GM23338 (cell line): ENCODE data around the gene DMRT1. TPM values are rescaled to one million over a fixed set of nuclear protein-coding genes. Genes with fewer than 3 reads are reported as not detected.

Experiments used
- ATAC-seq: fragments of 200-7000 bp; cut with Tn5 transposase; 3 replicates; pipeline ENCODE4 v1.9.1; 2020
- DNase-seq: peaks from one replicate; pipeline ENCODE4 v3.0.0-alpha.2; 2015; ENCODE audit warnings: low spot score
- H2AFZ ChIP-seq: fragments of 200-600 bp; sonication (generic); 2 replicates; pipeline ENCODE4 v1.8.0; 2016; ENCODE audit warnings: antibody characterized with exemption, mild to moderate bottlenecking, moderate library complexity
- H3F3A ChIP-seq: fragments of 200-600 bp; sonication (generic); replicated peaks from 2 replicates; pipeline ENCODE4 v1.8.0; 2017; ENCODE audit warnings: antibody characterized with exemption, mixed run types, low read depth
- H3K27ac ChIP-seq: fragments of 200-600 bp; sonication (generic); 2 replicates; pipeline ENCODE4 v1.6.1; 2016; ENCODE audit warnings: low read depth
- H3K27me3 ChIP-seq: fragments of 200-600 bp; sonication (generic); 2 replicates; pipeline ENCODE4 v1.8.0; 2016; ENCODE audit warnings: mild to moderate bottlenecking, mixed run types, moderate library complexity; ENCODE audit not compliant: insufficient read depth
- H3K36me3 ChIP-seq: fragments of 200-600 bp; sonication (generic); 2 replicates; pipeline ENCODE4 v1.8.0; 2016; ENCODE audit warnings: mild to moderate bottlenecking; ENCODE audit not compliant: insufficient read depth
- H3K4me1 ChIP-seq: fragments of 200-600 bp; sonication (generic); 2 replicates; pipeline ENCODE4 v1.8.0; 2016; ENCODE audit warnings: mild to moderate bottlenecking, moderate library complexity; ENCODE audit not compliant: insufficient read depth
- H3K4me2 ChIP-seq: fragments of 200-600 bp; sonication (generic); 2 replicates; pipeline ENCODE4 v1.7.1; 2017; ENCODE audit warnings: mixed run types
- H3K4me3 ChIP-seq: fragments of 200-600 bp; sonication (generic); 2 replicates; pipeline ENCODE4 v1.6.1; 2016; ENCODE audit warnings: mixed run types
- H3K79me2 ChIP-seq: fragments of 200-600 bp; sonication (generic); replicated peaks from 2 replicates; pipeline ENCODE4 v1.8.0; 2017; ENCODE audit warnings: mild to moderate bottlenecking; ENCODE audit not compliant: insufficient read depth
- H3K9me2 ChIP-seq: fragments of 200-600 bp; sonication (generic); 2 replicates; pipeline ENCODE4 v1.8.0; 2017; ENCODE audit not compliant: insufficient read depth
- H4K20me1 ChIP-seq: fragments of 200-600 bp; sonication (generic); replicated peaks from 2 replicates; pipeline ENCODE4 v1.8.0; 2017; ENCODE audit warnings: mild to moderate bottlenecking; ENCODE audit not compliant: insufficient read depth
- H3K27ac Mint-ChIP-seq: 2 replicates; pipeline ENCODE4 v1.8.0; 2020; ENCODE audit warnings: inconsistent platforms, mild to moderate bottlenecking, moderate library complexity, mixed read lengths
- H3K27me3 Mint-ChIP-seq: 3 replicates; pipeline ENCODE4 v1.8.0; 2022; ENCODE audit warnings: low read depth, mild to moderate bottlenecking, moderate library complexity, mixed read lengths, inconsistent platforms; ENCODE audit not compliant: insufficient read depth, poor library complexity
- H3K36me3 Mint-ChIP-seq: 3 replicates; pipeline ENCODE4 v1.8.0; 2021; ENCODE audit warnings: low read depth, mild to moderate bottlenecking, inconsistent platforms, moderate library complexity, mixed read lengths
- H3K4me1 Mint-ChIP-seq: 3 replicates; pipeline ENCODE4 v1.8.0; 2020; ENCODE audit warnings: mild to moderate bottlenecking, inconsistent platforms, mixed read lengths
- H3K4me3 Mint-ChIP-seq: 3 replicates; pipeline ENCODE4 v1.8.0; 2021; ENCODE audit warnings: moderate library complexity, mild to moderate bottlenecking, inconsistent platforms, mixed read lengths
- H3K9me3 Mint-ChIP-seq: 3 replicates; pipeline ENCODE4 v1.8.0; 2020; ENCODE audit warnings: moderate library complexity, mild to moderate bottlenecking, inconsistent platforms, mixed read lengths
- EZH2 ChIP-seq: fragments of 200-600 bp; sonication (generic); IDR thresholded peaks from one replicate; pipeline ENCODE4 v1.8.0; 2017; ENCODE audit warnings: antibody characterized with exemption, mild to moderate bottlenecking, low read depth; ENCODE audit not compliant: unreplicated experiment
- JUNB ChIP-seq: IDR thresholded peaks from one replicate; pipeline ENCODE4 v1.6.1; 2016; ENCODE audit warnings: antibody characterized with exemption; ENCODE audit not compliant: unreplicated experiment
- NANOG ChIP-seq: IDR thresholded peaks from 2 replicates; pipeline ENCODE4 v1.6.1; 2016; ENCODE audit warnings: antibody characterized with exemption, borderline replicate concordance
- POLR2AphosphoS5 ChIP-seq: IDR thresholded peaks from 2 replicates; pipeline ENCODE4 v1.6.1; 2016; ENCODE audit warnings: antibody characterized with exemption, low read depth
- REST ChIP-seq: IDR thresholded peaks from one replicate; pipeline ENCODE4 v1.6.1; 2018; ENCODE audit warnings: antibody characterized with exemption; ENCODE audit not compliant: unreplicated experiment
- polyA plus RNA-seq: library from polyadenylated mRNA; unstranded; fragments of >200 nt; fragmentation: Nextera tagmentation; extraction: Ambion mirVana; gene quantifications from 2 replicates; pipeline ENCODE4 v1.2.1, GENCODE V29; 2016
- total RNA-seq: library from RNA; depleted of rRNA; stranded (reverse); fragments of >200 nt; shearing (Covaris generic); gene quantifications from 2 replicates; pipeline ENCODE4 v1.2.3, GENCODE V29; 2014
- TF ChIP-seq, protein P1 (sequence below), 2 experiments: fragments of 200-600 bp in 1 of 2; sonication (generic) in 1 of 2; conservative IDR thresholded peaks; 2 replicates each; pipeline versions ENCODE4 v1.5.1 to v1.6.1; 2016 to 2017; ENCODE audit warnings: antibody characterized with exemption in 2 of 2, low read depth in 2 of 2, mild to moderate bottlenecking in 2 of 2, moderate library complexity in 1 of 2

The DMRT1 gene
- total and polyA plus RNA-seq, 2 experiments from 2014 or later, result not detected

- no peak for TF ChIP-seq REST
- no peak for TF ChIP-seq JUNB
- TF ChIP-seq EZH2, result no peak
- TF ChIP-seq POLR2AphosphoS5, result no peak
- TF ChIP-seq NANOG, result no peak
Observed at GRCh38 chr9:980640-981039, 139.1 kb downstream of the DMRT1 start (continued).

DNA sequence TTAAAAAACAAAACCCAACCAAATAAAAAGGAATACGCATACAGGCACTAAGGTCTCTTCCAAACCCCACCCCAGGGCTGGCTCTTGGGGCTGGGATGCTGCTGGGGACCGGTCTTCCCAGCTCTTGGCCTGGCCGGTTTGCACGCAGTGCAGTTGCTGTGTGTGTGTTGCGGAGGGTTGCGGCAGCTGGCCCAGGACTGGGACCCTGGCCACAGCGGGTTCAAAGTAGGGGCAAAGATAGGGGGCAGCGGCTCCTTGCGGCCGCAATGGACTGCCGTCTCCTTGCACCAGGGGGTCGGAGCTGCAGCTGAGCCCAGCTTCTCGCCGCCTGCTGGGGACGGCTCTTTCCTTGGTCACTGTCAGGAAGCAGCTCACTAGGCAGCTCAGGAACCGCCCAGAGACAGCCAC lies 140.0 kb downstream of the DMRT1 start:
- H3K9me2 ChIP-seq, result no peaks in the 10 kb centered on the region
- no peaks in the 10 kb centered on the region for H3K36me3 ChIP-seq
- peaks cover 5% of the 10 kb centered on the region; the same call in 1 of the 2 replicates for H3F3A ChIP-seq
- H3K27ac Mint-ChIP-seq, result no peak overlapping the region
- H3K4me1 ChIP-seq, result peaks cover 19% of the 10 kb centered on the region
- peaks cover 98% of the 10 kb centered on the region for H3K27me3 ChIP-seq
- peak overlapping the region; percentile 40 for H3K4me3 ChIP-seq
- H2AFZ ChIP-seq, result no peak overlapping the region
- ATAC-seq (peak; percentile 47), DNase-seq (peak; percentile 72)
- H3K4me2 ChIP-seq, result peak overlapping the region; percentile 69
- H4K20me1 ChIP-seq, result peaks cover 24% of the 10 kb centered on the region; the same call in 1 of the 2 replicates
- H3K4me1 Mint-ChIP-seq, result peaks cover 25% of the 10 kb centered on the region
- no peak for TF ChIP-seq REST
- TF ChIP-seq, protein P1, sequence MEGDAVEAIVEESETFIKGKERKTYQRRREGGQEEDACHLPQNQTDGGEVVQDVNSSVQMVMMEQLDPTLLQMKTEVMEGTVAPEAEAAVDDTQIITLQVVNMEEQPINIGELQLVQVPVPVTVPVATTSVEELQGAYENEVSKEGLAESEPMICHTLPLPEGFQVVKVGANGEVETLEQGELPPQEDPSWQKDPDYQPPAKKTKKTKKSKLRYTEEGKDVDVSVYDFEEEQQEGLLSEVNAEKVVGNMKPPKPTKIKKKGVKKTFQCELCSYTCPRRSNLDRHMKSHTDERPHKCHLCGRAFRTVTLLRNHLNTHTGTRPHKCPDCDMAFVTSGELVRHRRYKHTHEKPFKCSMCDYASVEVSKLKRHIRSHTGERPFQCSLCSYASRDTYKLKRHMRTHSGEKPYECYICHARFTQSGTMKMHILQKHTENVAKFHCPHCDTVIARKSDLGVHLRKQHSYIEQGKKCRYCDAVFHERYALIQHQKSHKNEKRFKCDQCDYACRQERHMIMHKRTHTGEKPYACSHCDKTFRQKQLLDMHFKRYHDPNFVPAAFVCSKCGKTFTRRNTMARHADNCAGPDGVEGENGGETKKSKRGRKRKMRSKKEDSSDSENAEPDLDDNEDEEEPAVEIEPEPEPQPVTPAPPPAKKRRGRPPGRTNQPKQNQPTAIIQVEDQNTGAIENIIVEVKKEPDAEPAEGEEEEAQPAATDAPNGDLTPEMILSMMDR (conservative IDR thresholded peaks at IDR 0.05; ENCODE audit: low read depth in 2 of 2), result peak; percentile 52 to 60
- no peak overlapping the region for H3K27ac ChIP-seq
- peak overlapping the region; percentile 37 for H3K4me3 Mint-ChIP-seq
- peaks cover 72% of the 10 kb centered on the region for H3K27me3 Mint-ChIP-seq
- no peaks in the 10 kb centered on the region for H3K36me3 Mint-ChIP-seq
- H3K9me3 Mint-ChIP-seq, result no peaks in the 10 kb centered on the region; the same call in 2 of the 3 replicates
- H3K79me2 ChIP-seq, result no peaks in the 10 kb centered on the region
